Activated CD4-positive, alpha-beta T cell treated with anti-CD3 and anti-CD28 coated beads, Interleukin-2, amount 50 U/mL, for 4 hours (primary cell): ENCODE results near the gene DOCK6.

Source experiments
- DNase-seq, 2 experiments: peaks; one replicate each; pipeline ENCODE4 v3.0.0-alpha.2; 2020

Gene DOCK6

GRCh38 chr19:11209839-11210655 is 52.3 kb downstream of the DOCK6 start:
- DNase-seq: no peak

- no peak for DNase-seq
Measured at GRCh38 chr19:11208561-11209471, 53.5 kb downstream of the DOCK6 start.

DNA sequence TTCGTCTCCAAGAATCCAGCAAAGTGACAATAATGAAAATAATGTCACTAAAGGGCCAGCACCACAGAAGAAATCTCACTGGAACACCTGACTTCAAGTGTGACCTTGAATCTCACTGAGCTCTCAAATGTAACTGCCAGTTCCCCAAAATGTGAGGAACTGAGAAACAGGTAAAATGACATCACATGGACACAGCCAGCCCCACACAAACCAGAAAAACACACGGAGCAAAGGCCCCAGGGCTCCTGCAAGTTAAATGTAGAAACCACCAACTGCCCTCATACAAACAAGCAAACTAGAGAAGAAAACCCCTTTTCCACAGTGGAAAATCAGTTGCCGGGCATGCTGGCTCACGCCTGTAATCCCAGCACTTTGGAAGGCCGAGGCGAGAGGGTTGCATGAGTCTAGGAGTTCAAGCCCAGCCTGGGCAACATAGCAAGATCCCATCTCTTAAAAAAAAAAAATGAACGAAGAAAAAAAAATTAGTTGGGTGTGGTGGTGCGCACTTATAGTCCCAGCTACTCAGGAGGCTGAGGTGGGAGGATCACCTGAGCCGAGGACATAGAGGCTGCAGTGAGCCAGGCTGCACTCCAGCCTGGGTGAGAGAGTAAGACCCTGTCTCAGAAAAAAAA is 56.3 kb downstream of the DOCK6 start:
- DNase-seq: no peak

- DNase-seq: no peak
Measured at GRCh38 chr19:11204943-11205349, 57.4 kb downstream of the DOCK6 start.

DNA sequence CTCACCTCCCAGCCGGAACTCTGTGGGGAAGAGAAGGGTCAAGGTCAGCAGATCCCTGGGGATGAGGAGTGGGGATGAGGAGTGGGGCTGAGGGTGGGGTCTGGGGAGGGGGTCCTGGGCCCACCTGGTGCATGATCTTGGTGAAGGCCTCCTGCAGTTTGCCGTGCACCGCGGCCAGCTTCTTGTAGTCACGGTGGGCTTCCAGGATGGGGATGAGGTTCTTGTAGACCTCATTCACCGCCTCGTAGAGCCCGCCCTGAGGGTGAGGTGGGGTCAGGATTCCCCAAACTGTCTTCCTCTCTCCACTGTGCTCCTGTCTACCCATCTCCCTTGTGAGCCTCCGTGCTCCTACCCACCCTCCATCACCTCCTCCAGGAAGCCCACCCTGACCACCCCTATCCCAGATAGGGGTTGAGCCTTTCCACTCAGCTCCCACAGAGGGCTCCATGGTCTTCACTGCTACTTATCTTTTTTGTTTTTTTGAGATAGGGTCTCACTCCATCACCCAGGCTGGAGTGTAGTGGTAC is 58.2 kb downstream of the DOCK6 start:
- DNase-seq: no peak

- peak; percentile 20 to 26 for DNase-seq
Measured at GRCh38 chr19:11203194-11204075, 58.9 kb downstream of the DOCK6 start.

DNA sequence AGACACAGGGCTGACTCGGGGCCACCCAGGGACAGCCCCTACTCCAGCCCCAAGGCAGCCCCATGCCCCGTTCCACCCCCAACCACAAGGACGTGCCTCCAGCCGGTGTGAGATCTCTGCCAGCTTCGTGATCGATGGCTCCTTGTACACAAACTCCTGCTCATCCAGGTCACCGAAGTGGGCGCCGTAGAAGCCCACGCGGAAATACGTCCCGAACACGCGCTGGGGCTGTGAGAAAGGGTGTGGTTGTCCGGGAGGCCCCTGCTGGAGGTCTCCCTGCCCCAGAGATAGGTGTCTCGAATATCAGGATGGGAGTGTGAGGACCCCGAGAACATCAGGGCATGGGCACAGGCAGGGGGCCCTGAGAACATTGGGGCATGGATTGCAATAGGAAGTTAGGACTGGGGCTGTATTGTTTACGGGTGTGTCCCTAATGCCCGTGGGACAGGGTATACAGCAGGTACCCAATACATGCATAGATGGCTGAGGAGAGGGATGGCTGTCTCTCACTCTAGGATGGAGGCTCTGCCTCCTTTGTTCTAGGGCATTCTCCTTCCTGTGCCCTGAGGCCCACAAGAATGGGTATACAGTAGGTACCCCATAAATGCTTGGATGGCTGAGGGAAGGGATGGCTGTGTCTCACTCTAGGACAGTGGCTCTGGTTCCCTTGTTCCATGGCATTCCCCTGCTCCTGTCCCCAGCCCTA is 59.7 kb downstream of the DOCK6 start:
- DNase-seq: no peak

GRCh38 chr19:11201791-11202190 is 60.5 kb downstream of the DOCK6 start:
- no peak for DNase-seq

DNA sequence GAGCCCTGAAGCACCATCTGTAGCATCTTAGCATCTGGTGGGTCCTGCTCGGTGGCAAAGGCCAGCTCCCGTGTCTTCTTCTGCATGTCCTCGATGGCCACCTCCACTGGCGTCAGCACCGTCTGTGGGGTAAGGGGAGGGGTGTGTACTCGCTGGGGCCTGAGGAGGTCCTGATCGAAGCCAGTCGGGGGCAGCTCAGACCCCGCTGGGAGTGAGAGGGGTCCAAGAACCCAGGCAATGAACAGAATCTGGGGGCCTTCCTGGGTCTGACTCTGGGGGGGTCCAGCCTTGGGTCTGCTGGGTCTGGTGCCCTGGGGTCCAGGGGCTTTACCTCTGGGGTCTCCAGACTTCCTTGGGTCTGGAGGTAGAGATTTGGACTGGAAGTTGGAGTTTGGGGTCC is 61.4 kb downstream of the DOCK6 start:
- DNase-seq: no peak

DNA sequence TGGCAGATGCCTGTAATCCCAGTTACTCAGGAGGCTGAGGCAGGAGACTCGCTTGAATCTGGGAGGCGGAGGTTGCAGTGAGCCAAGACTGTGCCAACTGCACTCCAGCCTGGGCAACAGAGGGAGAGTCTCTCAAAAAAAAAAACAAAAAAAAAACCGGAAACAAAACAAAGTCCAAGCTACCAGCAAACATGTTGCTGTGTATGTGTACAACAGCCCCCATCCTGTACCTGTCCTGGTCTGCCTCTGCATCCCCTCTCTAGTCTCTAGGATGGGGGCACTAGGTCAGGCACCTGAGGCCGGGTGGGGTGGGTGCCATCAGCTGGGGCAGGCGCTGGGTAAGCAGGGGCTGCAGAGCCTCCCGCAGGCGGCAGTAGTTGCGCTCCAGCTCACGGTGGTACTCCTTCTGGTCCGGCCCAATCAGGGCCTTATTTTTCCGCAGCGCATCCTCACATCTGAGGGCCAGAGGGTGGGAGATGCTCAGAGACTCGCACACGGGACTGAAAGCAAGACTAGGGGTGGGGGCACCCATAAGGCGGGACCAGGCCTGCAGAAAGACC is 62.2 kb downstream of the DOCK6 start:
- DNase-seq: no peak

GRCh38 chr19:11199517-11199916 is 62.8 kb downstream of the DOCK6 start:
- DNase-seq: no peak

DNA sequence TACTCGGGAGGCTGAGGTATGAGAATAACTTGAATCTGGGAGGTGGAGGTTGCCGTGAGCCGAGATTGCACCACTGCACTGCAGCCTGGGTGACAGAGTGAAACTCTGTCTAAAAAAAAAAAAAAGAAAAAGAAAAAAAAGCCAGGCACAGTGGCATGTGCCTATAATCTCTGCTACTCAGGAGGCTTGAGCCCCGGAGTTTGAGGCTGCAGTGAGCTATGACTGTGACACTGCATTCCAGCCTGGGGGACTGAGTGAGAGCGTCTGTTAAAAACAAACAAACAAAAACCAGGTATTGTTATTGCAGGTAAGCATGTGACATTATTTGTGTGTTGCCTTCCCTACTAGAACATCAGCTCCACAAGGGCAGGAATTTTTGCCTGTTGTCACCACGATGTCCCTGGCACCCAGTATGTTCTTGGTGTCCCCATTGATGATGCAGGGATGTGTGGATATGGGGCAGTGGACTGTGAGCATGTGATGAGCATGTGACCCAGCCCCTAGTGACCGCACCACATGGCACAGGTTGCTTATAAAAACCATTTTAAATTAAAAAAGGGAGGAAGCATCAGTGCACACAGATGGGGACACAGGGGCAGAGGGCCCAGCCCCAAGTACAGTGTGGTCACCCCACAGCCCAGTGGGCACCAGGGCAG is 63.4 kb downstream of the DOCK6 start:
- no peak for DNase-seq

DNA sequence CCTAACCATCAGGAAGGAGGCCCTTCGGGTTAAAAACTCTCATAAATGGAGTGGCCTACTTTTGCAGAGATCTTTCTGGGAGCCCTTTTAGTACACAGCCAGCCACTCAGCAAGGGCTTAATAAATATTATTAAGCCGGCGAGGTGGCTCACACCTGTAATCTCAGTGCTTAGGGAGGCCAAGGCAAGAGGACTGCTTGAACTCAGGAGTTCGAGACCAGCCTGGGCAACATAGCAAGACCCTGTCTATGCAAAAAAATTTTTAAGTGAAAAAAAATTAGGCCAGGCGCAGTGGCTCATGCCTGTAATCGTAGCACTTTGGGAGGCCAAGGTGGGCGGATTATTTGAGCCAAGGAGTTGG is 64.2 kb downstream of the DOCK6 start:
- DNase-seq: no peak

DNA sequence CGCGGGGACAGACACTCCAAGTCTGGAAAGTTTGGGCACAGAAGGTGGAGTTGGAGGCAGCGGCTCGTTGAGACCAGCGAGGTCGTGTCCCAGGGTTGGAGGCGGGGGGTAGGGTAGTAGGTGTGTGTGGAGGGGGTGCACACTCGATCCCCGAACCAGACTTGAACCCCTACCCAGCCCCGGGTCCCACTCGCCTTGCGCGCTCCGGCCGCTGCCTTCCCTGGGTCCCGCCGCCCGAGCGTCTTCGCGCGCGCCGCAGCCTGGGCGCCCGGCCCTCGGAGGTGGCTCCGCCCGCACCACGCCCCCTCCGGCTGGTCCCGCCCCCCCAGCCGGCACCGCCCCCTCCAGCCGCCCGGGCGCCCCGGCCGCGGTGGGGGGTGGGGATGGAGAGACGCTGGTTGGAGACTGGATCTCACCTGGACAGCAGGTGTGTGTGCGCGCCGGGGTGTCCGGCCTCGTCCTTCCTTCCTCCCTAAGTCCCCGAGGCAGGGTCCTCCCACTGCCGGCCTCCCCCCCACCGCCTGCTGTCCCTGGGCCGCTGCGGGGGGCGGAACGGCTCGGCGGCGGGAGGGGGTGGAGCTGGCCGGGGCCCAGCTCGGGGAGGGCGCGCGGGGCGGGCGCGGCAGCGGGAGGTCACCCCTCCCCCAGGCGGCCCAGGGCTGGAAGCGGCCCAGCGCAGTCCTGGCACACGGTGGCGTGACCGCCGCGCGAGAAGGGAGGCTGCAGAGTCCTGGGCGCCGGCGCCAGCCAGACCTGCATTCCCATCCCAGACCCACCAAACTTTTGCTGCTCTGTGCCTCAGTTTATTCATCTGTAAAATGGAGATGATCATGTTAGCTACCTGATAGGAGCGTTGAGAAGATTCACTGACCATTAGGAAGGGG is 64.8 kb downstream of the DOCK6 start, which contains the start of gene KANK2:
KANK2 (minus strand) TSS at position 255 of the 884 bp plus-strand sequence. CDS start 3,034 bp downstream, outside the sequence.
- peak; percentile 52 to 53 for DNase-seq

DNA sequence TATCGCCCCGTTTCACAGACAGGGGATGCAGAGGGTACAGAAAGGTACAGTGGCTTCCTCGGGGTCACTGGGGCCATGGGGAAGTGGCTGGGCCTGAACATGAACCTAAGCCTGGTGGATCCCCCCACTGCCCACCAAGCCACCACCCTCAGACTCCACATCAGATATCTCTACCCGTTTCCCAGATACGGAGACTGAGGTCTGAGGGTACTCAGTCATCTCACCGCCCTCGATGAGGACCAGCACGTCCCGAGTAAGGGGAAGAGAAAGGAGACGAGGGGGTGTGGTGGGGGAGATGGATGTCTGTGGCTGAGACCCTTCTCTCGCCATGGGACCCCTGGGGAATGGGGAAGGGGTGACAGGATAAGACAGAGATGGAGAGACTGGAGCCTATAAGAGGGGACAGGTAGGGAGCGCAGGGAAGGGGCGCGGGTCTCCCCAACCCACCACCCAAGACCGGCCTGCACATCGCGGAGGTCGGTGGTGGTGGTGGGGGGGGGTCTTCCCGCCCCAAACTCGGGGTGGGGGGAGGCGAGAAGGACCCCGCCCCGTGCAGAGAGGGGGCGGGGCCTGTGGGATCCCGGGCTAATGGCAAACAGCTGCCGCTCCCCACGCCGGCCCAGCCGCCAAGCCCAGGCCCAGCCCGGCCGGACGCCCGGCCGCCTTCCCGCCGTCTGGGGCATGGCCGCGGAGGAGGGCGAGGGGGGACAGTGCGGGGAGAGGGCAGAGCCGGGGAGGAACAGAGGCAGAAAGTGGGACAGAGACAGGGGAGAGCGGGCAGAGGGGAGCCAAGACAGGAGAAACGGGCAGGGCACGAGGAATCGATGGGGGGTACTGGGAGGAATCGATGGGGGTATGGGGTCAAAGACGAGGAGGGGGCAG is 65.7 kb downstream of the DOCK6 start:
- DNase-seq: no peak

- no peak for DNase-seq
Measured at GRCh38 chr19:11195681-11196080, 66.6 kb downstream of the DOCK6 start.

- DNase-seq: no peak
Measured at GRCh38 chr19:11194656-11195558, 67.4 kb downstream of the DOCK6 start.
